Measurements from ENCODE around the gene KHK.

- no peak for TF ChIP-seq CTCF (IDR thresholded peaks at IDR 0.05)
- TF ChIP-seq EZH2phosphoT487 (IDR thresholded peaks at IDR 0.05): no peak
- no peak for TF ChIP-seq EZH2 (IDR thresholded peaks at IDR 0.05)
Measured at GRCh38 chr2:27076323-27076722, 10.2 kb upstream of the KHK start.
